Sigmoid colon (tissue), 7 donors: ENCODE results near the gene EPG5. TPM values are rescaled to one million over a fixed set of nuclear protein-coding genes. Genes with fewer than 3 reads are reported as not detected.

Source experiments
- DNase-seq: peaks from one replicate; pipeline ENCODE4 v3.0.0-alpha.2; 2019
- H3K27ac ChIP-seq, 4 donors: fragments of 200-600 bp; sonication (generic); one replicate each; pipeline ENCODE4 v1.5.1; 2016 to 2019; ENCODE audit warnings: mild to moderate bottlenecking in 1 of 4
- H3K27me3 ChIP-seq, 3 donors: fragments of 200-600 bp; sonication (generic); one replicate each; pipeline ENCODE4 v1.5.1; 2019; ENCODE audit warnings: mild to moderate bottlenecking in 1 of 3
- H3K36me3 ChIP-seq, 4 donors: fragments of 200-600 bp; sonication (generic); one replicate each; pipeline ENCODE4 v1.5.1; 2016 to 2019
- H3K4me1 ChIP-seq, 4 donors: fragments of 200-600 bp; sonication (generic); one replicate each; pipeline ENCODE4 v1.5.1; 2017 to 2019
- H3K4me3 ChIP-seq, 4 donors: fragments of 200-600 bp; sonication (generic); one replicate each; pipeline ENCODE4 v1.5.1; 2017 to 2019; ENCODE audit warnings: mild to moderate bottlenecking in 2 of 4, moderate library complexity in 1 of 4
- H3K9me3 ChIP-seq, 4 donors: fragments of 200-600 bp in 3 of 4; sonication (generic) in 3 of 4; one replicate each; pipeline versions ENCODE4 v1.5.1 to v1.6.1; 2013 to 2019
- CTCF ChIP-seq, 4 experiments: fragments of 450-650 bp in 3 of 4; fragments of 200-600 bp in 1 of 4; IDR thresholded peaks; one replicate each; pipeline ENCODE4 v1.5.1; 2016 to 2019; ENCODE audit warnings: antibody characterized with exemption in 4 of 4, mild to moderate bottlenecking in 3 of 4, moderate library complexity in 2 of 4
- EP300 ChIP-seq, 4 donors: sonication (generic); formaldehyde crosslinking; IDR thresholded peaks; one replicate each; pipeline ENCODE4 v1.6.1; 2017; ENCODE audit warnings: antibody characterized with exemption in 4 of 4
- POLR2A ChIP-seq, 2 donors: fragments of 450-650 bp; IDR thresholded peaks; one replicate each; pipeline ENCODE4 v1.6.1; 2016; ENCODE audit warnings: antibody characterized with exemption in 2 of 2, mild to moderate bottlenecking in 2 of 2, moderate library complexity in 2 of 2
- POLR2AphosphoS5 ChIP-seq, 4 donors: sonication (generic); formaldehyde crosslinking; IDR thresholded peaks; one replicate each; pipeline ENCODE4 v1.6.1; 2017; ENCODE audit warnings: antibody characterized with exemption in 4 of 4
- WGBS, 2 donors: extraction: QIAGEN DNeasy Blood & Tissue Kit; methylation state at CpG; one replicate each; pipeline ENCODE4 v1.1.7; 2013; 5-methylcytosine and 5-hydroxymethylcytosine counted together
- intact Hi-C: fragments of 100-400 bp; cut with DNase I; formaldehyde crosslinking; loops from one replicate; pipeline ENCODE4 v1.15.1; 2023
- polyA plus RNA-seq, 3 donors: library from polyadenylated mRNA; stranded (reverse); fragments of 200-250 nt; gene quantifications; one replicate each; pipeline ENCODE4 v1.2.3, GENCODE V29; 2013
- total RNA-seq, 4 donors: library from RNA; depleted of rRNA; stranded (reverse); fragments of >200 nt; gene quantifications; one replicate each; pipeline ENCODE4 v1.1.0, GENCODE V29; 2016
- donor health status: healthy with polysubstance abuse.
- donor health status: Bipolar disorder and iron deficiency.
- donor health status: healthy.

EPG5 gene
- total and polyA plus RNA-seq, 7 donors, result 3.7 to 29.1 (median 17.1) TPM

- intact Hi-C loops, result no loop called here
- H3K27ac ChIP-seq, result no peak overlapping the region
- no peak for DNase-seq
- no peaks in the 10 kb centered on the region for H3K27me3 ChIP-seq
- no peaks in the 10 kb centered on the region for H3K9me3 ChIP-seq
- TF ChIP-seq POLR2A (IDR thresholded peaks at IDR 0.05), result no peak
- H3K4me1 ChIP-seq, result no peaks in the 10 kb centered on the region
- WGBS, 2 donors, result 81 to 91% methylated on average over 5 of the region's 5 CpGs
- peaks cover 0 to 15% (median 6%) of the 10 kb centered on the region in 4 donors for H3K36me3 ChIP-seq
- H3K4me3 ChIP-seq, result no peak overlapping the region
These were observed 42.2 kb upstream of the EPG5 start for GRCh38 chr18:46009125-46009840.

- no peaks in the 10 kb centered on the region for H3K4me1 ChIP-seq
- intact Hi-C loops, result no loop called here
- H3K4me3 ChIP-seq, result no peak overlapping the region
- DNase-seq, result no peak
- H3K27ac ChIP-seq, result no peak overlapping the region
- TF ChIP-seq POLR2A (IDR thresholded peaks at IDR 0.05), result no peak
- no peak for TF ChIP-seq POLR2AphosphoS5 (IDR thresholded peaks at IDR 0.05)
- no peak for TF ChIP-seq CTCF (IDR thresholded peaks at IDR 0.05)
- no peak for TF ChIP-seq EP300 (IDR thresholded peaks at IDR 0.05)
- 90% methylated on average over 8 of the region's 8 CpGs for WGBS, 2 donors
- no peaks in the 10 kb centered on the region for H3K9me3 ChIP-seq
- no peaks in the 10 kb centered on the region for H3K27me3 ChIP-seq
- peaks cover 0 to 15% (median 6%) of the 10 kb centered on the region in 4 donors for H3K36me3 ChIP-seq
These were observed 41.4 kb upstream of the EPG5 start for GRCh38 chr18:46008531-46008930.

GRCh38 chr18:46007165-46007564 is 40.0 kb upstream of the EPG5 start:
- TF ChIP-seq POLR2A (IDR thresholded peaks at IDR 0.05), result no peak
- no peak for TF ChIP-seq CTCF (IDR thresholded peaks at IDR 0.05)
- TF ChIP-seq POLR2AphosphoS5 (IDR thresholded peaks at IDR 0.05), result no peak
- TF ChIP-seq EP300 (IDR thresholded peaks at IDR 0.05), result no peak
- no peaks in the 10 kb centered on the region for H3K27me3 ChIP-seq
- H3K9me3 ChIP-seq, result no peaks in the 10 kb centered on the region
- H3K36me3 ChIP-seq, result peaks cover 0 to 15% (median 6%) of the 10 kb centered on the region in 4 donors
- intact Hi-C loops, result no loop called here
- no peaks in the 10 kb centered on the region for H3K4me1 ChIP-seq
- 95 to 97% methylated on average over 5 of the region's 5 CpGs for WGBS, 2 donors
- H3K27ac ChIP-seq, result no peak overlapping the region
- no peak for DNase-seq
- no peak overlapping the region for H3K4me3 ChIP-seq

- Histone ChIP-seq H3K27me3 (no peaks in the 10 kb centered on the region), H3K27ac (no peak overlapping the region), H3K4me3 (no peak overlapping the region), H3K4me1 (no peaks in the 10 kb centered on the region), H3K9me3 (no peaks in the 10 kb centered on the region), H3K36me3 (no peaks in the 10 kb centered on the region)
- intact Hi-C loops, result no loop called here
- 95 to 98% methylated on average over 1 of the region's 1 CpG for WGBS, 2 donors
- DNase-seq, result no peak
- TF ChIP-seq POLR2A (IDR thresholded peaks at IDR 0.05), result no peak
- no peak for TF ChIP-seq EP300 (IDR thresholded peaks at IDR 0.05)
- no peak for TF ChIP-seq POLR2AphosphoS5 (IDR thresholded peaks at IDR 0.05)
- TF ChIP-seq CTCF (IDR thresholded peaks at IDR 0.05), result no peak
These were observed 35.8 kb upstream of the EPG5 start for GRCh38 chr18:46002934-46003333.

GRCh38 chr18:46001892-46002291 is 34.8 kb upstream of the EPG5 start:
- Histone ChIP-seq H3K4me1 (no peaks in the 10 kb centered on the region), H3K9me3 (no peaks in the 10 kb centered on the region), H3K4me3 (no peak overlapping the region), H3K27me3 (no peaks in the 10 kb centered on the region), H3K27ac (no peak overlapping the region), H3K36me3 (no peaks in the 10 kb centered on the region)
- intact Hi-C loops, result no loop called here
- TF ChIP-seq POLR2AphosphoS5 (IDR thresholded peaks at IDR 0.05) (no peak), CTCF (IDR thresholded peaks at IDR 0.05) (no peak), EP300 (IDR thresholded peaks at IDR 0.05) (no peak), POLR2A (IDR thresholded peaks at IDR 0.05) (no peak)
- DNase-seq, result no peak
- WGBS, 2 donors, result 88 to 96% methylated on average over 2 of the region's 2 CpGs
